RKO (cell line): Measurements from ENCODE around the gene HCFC1.
A peak's percentile ranks its signal among the peaks of the same experiment; 100 is the strongest.

Experiments
- DNase-seq: peaks from one replicate; pipeline ENCODE4 v3.0.0-alpha.2; 2016; ENCODE audit warnings: low spot score

The HCFC1 gene

DNA sequence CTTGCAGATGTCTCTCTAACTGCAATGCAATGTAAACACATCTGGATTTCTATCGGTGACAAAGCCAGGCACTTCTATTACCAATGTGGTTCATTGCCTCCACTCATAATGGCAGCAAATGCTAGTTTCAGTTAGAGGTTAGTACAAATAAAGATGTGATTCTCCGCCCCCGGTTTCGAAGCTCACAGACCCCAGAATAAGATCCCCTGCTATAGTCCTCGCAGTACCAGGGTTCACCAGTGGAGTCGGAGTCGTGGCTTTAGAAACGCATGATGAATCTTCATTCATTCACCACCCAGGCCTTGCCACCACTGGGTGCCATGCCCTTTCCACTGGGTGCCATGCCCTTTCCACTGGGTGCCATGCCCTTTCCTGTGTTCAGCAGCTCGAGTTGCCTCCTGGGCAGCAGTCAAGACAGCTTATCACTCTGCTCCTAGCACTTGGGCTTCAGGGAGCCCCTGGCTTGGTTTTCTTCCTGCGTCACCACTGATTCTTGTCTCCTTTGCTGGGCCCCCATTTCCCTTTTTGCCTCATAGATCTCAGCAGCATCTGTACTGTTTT lies 33.3 kb downstream of the HCFC1 start:
- no peak for DNase-seq

DNA sequence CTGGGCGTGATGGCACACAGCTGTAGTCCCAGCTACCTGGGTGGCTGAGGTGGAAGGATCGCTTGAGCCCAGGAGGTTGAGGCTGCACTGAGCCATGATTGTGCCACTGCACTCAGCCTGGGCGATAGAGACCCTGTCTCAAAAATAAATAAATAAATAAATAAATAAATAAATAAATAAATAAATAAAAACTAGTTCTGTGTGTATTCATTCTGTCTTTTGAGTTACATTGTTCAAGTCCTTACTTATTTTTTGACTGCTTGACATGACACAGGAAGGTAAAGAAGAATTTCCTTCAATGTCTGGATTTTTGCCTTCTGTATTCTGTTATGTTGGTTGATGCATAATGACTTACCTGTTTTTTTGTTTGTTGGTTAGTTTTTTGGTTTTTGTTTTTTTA lies 34.6 kb downstream of the HCFC1 start:
- DNase-seq: no peak

DNA sequence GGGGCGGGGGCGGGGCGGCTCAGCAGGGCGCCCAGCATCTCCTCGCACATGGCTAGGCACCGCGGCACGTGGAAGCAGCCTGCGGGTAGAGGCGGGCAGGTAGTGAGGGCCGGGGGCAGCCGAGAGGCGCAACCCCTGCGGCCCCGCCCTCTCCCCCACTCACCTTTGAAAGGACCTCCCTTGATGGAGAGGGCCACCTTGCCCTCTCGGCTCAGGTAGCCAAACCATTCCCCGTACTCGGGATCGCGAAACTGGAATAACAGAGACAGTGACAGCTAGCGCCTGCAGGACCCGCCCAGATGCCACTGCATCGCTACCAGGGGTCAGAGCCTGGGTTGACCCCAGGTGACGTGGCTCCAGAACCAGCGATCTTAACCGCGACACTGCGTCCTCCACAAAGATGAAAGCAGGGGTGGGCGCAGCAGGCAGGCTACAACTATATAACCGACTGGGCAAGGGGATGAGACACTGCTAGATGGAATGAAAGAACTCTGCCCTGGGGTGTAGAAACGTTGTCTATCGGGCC lies 36.2 kb downstream of the HCFC1 start:
- no peak for DNase-seq

DNA sequence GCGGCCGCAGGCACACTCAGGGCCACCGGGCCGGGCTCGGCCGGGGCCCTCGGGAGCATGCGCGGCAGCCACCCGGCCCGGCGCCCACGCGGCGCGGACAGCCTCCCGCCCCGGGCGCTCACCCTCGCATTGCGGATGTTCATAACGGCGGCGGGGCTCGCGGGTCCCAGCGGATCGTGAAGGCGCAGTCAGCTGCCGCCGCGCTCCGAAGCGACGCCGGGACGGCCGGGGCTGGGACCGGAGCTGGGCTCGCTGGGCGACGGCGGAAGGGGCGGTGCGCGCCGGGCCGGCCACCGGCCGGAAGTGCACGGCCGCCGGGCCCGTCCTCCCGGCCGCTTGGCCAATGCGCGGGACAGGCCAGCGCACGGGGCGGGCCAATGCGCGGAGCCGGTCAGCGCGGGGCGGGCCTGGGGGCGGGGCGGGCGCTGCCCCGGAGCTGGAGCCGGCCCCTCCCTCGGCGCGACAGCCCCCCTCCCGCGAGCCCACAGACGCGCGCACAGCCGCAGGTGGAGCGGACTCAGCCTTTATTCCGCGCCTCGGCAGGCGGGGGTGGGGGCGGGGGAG lies 36.8 kb downstream of the HCFC1 start, which contains the start of gene NAA10:
TSS of gene NAA10 (minus strand) at position 276 of the 564 bp plus-strand sequence. CDS start at position 143, 133 bp downstream.
- DNase-seq: peak; percentile 75

DNA sequence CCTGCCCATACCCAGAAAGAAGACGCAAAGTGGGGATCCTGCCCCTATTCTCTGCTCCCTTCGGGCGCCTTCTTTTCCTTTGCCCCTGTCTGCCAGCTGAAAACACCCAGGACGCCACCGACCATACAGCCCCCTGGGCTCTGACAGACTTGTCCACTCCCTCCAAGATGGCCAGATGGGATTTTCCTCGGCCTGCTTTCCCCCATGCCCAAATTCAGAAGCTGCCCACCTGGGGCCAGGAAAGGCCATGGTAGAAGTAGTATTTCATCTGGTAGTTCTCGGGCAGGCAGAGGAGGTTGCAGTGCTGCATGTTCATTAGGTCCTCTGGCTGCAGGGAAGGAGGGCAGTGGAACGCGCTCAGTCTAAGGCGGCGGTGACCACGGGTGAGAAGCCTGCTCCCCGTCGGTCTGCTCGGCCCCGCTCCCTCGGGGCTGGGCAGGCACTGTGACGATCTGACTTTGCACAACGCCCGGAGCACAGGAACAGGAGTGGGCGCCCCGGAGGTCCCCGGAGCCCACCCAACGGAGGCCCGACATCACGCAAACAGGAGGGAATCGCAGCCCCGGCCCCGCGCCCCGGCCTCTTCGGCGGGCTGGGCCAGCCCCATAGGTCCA lies 37.4 kb downstream of the HCFC1 start:
- no peak for DNase-seq

DNA sequence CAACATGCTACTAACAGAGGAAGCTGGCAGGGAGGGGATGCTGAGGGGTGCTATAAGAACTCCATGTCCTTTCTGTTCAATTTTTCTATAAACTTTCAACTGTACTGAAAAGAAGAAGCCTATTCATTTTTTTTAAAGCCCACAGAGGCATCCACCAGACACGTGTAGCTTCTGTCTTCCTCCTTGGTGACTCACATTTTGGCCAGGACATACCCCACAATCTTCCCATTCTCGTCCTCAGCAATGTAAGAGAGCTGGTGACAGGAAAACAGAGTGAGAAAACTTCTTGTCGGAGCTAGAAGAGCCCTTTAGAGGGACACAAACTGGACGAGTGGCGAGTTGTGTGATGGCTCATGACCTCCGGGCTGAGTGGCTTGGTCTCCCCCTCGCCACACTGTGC lies 37.9 kb downstream of the HCFC1 start:
- peak; percentile 57 for DNase-seq

DNA sequence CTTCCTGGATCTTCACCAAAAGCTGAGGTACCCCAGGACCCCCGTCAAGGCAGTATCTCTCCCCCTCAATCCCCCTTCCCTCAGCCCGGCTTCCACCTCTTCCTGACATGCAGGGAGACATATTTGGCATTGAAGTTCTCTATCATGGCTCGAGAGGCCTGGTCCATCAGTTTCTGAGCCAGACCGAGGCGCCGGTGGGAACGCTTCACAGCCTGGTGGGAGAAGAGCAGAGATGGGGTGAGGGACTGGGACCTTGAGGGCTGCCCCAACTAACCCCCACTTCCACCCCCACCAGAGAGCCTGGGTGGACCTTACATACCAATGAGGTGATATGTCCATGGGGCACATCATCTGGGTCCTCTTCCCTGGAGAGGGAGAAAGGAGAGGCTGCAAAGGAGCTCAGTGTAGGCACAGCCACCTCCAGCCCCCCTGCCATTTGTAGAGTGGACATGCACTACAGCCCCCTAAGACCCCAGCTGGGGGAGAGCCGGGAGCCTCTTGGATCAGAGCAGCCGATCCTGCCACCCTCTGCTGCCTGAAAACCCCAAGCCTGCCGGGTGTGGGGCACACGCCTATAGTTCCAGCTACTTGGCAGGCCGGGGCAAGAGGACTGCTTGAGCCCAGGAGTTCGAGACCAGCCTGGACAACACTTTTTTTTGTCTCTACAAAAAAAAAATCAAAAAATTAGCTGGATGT lies 39.2 kb downstream of the HCFC1 start:
- no peak for DNase-seq

DNA sequence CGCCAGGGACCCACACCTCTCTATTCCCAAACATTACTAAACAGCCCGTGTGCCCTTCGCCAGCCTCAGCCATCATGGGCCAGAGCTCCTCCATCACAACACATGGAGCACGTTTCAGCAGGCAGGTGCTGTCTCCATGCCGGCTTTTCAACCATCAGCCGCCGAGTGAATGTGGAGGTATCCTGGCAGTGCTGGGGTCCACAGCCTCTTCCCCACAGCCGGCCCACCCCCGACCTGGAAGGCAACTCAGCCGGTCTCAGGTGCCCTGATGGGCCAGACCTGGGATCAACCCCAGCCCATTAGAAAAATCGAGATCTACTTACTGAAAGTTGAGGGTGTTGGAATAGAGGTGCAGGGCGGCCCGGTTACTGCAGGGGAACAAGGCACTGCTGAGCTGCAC lies 39.9 kb downstream of the HCFC1 start:
- DNase-seq: no peak

DNA sequence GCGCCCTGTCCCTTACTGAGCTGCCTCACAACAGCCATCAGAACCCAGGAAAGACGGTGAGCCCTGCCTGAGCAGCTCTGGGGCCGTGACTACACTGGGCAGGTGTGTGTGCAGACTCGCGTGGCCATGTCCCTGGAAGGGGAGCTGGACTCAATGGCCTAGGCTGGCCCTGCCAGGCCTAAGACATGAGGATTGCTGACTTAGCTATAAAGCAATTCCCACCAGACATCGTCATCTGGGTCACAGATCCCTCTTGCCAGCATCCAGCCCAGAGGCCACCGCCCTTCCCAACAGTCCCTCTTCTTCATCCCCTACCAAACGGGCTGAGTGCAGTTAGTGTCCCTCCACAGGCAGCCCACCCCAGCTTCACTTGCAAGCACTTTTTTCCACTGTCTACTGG lies 40.5 kb downstream of the HCFC1 start:
- no peak for DNase-seq

DNA sequence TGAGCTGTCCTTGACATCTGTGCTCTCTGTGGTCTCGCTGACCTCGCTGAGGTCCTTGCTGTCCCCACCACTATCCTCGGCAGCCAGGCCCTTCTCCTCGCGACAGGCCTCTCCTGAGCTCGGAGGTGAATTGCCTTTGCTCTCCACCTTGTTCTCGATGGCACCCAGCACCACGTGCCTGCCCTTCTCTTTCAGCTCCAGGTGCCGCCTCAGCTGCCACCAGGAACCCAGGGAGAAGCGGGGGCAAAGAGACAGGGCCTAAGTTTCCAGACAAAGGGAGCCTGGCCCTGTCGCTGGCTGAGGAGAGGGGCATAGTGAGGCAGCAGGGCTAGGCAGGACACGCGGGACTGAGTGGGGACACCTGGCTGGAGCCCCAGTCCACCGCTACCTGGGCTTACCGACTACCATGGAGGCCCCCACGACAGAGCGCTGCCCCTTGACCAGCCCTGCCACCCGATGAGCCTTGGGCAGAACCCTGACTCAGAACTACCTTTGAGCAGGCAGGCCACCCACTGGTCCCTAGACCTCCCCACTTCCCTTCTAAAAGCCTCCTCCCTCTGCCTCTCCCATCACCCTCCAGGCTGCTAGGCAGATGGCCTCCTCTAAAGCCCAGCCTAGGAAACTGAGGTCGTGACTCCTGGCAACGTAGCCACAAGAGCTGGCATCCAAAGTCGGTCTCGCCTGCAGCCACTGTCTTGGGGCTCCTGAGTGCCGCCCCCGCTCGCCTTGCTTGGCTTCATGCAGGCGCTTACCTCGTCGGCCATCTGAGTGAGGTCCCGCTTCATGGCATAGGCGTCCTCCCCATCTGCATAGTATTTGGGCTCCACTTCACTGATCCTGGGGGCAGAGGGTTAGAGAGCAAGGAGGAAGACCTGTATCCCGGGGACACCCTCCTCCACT lies 41.4 kb downstream of the HCFC1 start:
- DNase-seq: no peak

DNA sequence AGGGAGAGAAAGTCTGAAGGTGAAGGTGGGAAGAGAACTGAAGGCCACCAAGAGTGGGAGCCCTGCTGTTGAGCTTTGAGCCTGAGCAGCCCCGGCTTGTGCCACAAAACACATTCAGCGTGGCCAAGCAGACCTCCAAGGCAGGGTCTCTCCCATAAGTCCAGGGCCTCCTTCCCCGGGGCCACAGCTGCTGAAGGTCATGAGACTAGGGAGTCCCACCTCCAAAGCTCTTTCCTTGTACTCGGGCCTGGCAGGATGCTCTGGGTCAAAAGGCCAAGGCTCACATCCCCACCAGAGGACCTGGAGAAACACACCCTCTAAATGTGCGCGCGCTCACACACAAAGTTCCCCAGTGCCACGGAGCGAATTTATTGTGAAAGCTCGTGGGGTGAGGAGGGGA lies 42.0 kb downstream of the HCFC1 start:
- no peak for DNase-seq

DNA sequence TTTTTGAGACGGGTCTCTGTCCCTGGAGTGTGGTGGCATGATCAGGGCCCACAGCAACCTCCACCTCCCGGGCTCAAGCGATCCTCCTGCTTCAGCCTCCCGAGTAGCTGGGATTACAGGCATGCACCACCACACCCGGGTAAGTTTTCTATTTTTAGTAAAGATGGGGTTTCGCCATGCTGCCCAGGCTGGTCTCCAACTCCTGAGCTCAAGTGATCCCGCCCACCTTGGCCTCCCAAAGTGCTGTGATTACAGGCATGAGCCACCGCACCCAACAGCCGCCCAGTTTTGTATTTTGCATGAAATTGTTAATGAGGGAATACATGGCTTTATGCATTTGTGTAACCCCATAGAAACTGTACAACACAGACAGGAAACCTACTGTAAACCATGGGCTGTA lies 42.8 kb downstream of the HCFC1 start:
- DNase-seq: no peak

DNA sequence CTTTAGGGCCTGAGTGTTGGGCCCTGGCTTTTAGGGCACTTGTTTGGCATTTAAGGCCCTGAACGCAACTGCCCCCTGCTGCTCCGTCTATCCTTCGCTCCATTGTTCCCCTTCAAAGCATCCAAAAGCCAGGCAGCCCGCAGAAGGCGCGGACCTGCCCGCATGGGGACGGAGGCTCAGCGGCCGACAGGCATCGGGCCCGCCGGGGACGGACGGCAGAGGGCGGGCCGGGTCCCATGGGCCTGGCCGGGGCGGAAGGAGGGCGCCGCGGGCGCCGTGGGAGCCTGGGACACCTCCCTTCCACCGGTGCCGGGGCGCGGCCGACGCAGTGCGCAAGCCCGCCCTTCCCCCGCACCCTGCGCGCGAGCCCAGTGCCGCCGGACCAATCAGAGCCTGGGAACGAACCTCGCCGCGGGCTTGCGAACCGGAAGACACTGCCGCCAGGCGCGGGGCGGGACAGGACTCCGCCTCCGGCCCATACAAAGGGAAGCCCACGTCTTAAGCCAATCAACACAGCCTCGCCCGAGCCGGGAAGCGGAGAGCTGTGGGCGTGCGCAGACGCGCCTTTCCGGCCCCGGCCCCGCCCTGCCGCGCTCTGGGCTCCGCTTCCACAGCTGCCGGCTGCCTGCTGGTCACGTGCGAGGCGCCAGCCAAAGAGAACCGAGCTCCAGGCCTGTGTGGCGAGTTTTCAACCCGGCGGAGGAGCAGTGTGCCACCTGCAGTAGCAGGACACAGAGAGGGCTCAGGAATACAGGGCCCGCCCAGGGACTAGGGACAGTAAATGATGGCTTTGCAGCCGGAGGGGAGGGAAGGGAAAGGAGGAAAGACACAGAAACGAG lies 43.5 kb downstream of the HCFC1 start:
- DNase-seq: peak; percentile 99

DNA sequence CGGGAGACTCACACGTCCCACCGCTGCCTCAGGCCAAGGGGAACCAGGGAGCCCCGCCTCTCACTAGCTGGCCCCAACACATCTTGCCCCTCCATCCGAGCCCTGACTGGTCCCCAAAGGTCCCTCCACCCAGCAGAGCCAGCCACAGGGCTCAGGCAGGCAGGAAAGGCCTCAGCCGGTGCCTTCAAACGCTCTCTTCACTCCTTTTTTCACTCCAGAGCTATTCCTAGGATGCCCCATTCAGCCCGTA lies 44.0 kb downstream of the HCFC1 start:
- DNase-seq: no peak

DNA sequence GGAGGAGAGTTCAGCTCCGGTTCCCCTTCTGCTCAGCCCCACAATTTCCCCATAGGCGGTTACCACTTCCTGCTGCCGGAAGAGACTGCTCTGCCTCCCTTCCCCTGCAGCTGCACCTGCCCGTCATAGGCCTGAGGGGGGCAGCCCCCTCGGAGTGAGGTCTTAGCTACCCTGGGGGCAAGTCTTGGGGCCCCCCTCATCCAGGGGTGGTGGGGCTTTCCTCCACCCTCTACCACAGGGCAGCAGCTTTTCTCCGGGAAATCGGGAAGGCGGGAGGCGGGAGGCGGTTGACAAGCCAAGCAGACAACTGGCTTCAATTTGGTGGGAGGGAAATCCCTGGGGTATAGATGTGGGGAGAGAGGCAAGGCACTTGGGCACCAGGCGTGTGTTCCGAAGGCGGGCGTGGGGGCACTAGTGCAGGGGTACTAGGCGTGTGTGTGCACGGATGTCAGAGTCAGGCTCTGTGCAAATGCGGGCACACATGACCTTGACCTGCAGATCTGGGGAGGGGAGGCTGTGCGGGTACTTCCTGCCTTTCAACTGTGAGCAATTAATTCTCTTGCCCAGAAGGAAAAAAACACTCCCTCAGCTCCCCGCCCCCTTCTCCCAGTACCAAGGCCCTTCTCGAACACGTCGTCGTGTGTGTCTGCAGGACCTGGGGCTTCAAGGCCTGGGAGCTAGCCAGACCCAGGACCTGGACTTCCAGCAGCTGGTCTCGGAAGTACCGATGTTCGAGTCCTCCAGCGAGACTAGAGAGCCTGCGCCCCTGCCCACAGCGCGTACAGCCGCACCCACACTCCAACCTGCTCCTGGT lies 44.6 kb downstream of the HCFC1 start:
- DNase-seq: peak; percentile 31

DNA sequence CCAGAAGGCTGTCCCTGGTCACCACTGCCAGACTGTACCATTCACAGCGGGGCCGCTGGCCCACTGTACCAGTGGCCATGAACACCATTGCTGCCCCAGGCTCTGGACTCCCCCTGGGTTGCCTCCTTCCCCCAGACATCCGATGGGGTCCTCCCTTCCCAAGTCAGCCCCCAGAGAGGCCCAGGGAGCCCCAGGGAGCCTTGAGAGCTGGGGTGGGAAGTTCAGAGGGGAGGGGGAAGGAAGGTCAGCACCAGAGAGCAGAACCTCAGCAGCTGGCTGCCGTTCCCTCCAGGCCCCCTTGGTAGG lies 45.1 kb downstream of the HCFC1 start:
- DNase-seq: no peak

DNA sequence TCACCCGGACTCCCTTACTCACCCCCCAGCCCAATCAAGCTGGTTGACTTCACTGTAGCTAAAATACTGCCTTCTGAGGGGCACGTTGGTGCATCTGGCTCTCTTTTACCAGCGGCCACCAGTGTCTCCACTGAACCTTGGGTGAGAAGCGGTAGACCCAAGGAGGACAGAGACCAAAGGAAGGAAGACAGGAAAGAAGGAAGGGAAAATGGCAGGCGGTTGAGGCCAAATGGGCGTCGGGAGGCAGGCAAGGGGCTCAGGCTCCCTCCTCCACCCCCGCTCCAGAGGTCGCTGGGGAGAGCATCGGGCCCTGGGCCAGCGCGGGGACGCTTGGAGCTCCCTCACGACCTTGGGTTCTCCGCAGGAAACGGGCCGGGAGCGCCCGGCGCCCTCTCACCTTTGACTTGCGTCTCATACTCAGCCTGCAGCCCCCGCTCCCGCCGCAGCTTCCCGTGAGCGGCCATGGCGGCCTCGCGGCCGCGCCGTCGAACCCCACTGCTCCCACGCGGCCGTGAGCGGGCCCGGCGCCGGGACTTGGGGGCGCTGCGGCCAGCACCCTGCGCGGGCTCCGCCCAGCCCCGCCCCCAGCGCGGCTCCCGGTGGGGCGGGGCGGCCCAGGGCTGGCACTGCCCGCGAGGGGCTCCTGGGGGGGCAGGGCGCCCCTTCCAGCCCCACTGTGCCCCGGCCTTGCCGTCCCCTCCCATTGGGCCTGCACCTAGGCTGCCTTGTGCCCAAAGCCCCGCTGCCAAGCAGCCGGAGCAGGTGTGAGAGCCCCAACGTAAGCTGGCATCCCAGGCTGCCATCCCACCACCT lies 45.7 kb downstream of the HCFC1 start, which contains the start of gene ARHGAP4:
TSS of gene ARHGAP4 (minus strand) at position 526 of the 813 bp plus-strand sequence. CDS start at position 464, 62 bp downstream.
- no peak for DNase-seq

DNA sequence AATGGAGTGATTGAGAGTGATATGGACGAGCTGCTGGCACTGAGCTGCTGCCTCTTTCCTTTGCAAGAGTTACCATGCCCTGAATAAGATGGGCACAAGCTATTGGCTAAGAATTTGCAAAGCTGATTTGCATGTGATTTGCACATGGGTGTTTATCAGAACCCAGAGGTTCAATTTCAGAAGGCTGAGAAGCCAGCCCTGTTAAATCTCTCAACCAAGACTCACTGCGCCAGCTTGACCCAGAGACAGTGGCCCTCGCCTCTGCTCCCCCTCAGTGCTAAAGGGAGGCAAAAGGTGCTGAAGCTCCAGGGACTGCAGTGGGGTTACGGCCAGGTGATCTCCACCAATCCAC lies 46.3 kb downstream of the HCFC1 start:
- DNase-seq: no peak

DNA sequence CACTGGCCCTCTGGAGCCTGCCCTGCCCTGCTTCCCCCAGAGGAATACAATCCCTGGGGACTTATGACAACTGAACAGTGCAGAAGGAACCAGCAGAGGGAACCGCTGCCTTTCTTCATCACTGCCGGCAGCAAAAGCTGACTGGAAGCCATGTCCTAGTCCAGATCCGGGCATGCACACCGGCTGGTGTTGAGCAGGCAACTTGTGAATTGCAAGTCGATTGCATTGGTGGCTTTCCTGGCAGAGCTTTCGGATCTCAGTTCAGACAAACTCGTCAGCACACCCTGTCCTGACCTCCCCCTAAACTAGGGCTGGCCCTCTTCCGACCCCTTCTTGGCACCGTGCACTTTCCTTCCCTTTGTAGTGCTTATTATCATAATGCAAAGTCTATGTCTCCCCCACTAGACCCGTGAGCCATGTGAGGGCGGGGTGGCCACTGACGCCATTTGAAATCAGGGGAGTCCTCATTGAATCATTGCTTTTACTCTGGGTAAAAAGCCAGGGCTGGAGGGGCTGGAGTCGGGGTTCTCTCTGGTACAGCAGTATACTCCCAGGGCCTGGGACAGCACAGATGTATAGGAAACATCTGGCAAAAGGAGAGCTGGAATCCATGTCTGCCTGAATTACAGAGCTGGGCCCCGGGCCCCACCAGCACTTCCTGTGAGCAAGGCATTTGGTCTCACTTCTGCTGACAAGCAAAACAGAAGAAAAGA lies 47.3 kb downstream of the HCFC1 start:
- DNase-seq: peak; percentile 65
